Measurements from ENCODE around the gene DCXR. TPM values are rescaled to one million over a fixed set of nuclear protein-coding genes. Genes with fewer than 3 reads are reported as not detected.

Gene DCXR
- total RNA-seq, 8 experiments from 2014 or later, result 55.7 to 94.5 (median 80.7) TPM

DNA sequence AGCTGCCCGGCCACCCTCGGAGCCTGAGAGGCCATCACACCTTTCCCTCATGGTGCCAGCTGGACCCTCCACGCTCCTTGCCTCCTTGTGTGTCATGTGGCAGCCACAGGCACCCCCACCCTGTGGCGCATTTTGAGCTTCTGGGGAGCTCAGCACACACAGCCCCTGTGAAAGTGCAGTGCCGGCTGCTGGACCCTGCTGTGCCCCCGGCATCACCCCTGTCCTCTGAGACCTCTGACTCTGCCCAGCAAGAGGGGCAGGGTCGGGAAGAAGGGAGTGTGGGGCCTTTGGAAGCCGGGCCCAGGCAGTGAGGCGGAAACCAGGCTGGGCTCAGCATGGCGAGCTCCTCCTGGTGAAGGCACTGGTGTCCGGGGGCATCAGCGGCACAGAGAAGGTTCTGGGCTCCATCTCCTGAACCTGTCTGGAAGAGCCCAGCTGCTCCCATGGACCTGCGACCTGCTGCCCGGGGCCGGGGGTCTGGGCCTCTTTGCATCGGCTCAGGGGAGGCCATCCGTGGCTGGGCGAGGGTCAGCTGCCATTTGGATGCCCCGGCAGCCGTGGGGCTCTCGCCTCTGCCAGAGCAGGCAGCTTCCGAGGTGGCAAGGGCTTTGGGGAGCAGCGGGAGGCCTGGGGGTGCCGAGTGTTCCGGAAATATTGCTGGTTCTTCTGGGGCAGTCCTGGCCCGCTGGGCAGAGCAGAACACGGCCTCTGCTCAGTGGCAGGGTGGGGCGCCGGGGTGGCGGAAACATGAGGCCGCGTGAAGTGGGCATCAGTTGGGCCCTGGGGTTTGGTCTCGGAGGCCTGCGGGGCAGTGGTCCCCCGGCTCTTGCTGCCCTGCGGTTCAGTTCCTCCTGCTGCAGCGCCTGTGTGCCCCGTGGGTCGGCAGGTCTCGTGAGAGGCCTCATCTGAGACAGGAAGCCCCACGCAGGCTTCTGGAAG lies 32.7 kb downstream of the DCXR start:
- H3K4me1 ChIP-seq (replicated peaks in 1 of 2), result peaks cover 0 to 22% of the 10 kb centered on the region in 2 donors
- 60 to 100% (median 80%) methylated on average over 1 to 2 of the region's 41 CpGs; no CpG with 5 or more reads in 5 of the 10 experiments for WGBS, 10 experiments
- no peak for ATAC-seq (replicated peaks in 6 of 8)

DNA sequence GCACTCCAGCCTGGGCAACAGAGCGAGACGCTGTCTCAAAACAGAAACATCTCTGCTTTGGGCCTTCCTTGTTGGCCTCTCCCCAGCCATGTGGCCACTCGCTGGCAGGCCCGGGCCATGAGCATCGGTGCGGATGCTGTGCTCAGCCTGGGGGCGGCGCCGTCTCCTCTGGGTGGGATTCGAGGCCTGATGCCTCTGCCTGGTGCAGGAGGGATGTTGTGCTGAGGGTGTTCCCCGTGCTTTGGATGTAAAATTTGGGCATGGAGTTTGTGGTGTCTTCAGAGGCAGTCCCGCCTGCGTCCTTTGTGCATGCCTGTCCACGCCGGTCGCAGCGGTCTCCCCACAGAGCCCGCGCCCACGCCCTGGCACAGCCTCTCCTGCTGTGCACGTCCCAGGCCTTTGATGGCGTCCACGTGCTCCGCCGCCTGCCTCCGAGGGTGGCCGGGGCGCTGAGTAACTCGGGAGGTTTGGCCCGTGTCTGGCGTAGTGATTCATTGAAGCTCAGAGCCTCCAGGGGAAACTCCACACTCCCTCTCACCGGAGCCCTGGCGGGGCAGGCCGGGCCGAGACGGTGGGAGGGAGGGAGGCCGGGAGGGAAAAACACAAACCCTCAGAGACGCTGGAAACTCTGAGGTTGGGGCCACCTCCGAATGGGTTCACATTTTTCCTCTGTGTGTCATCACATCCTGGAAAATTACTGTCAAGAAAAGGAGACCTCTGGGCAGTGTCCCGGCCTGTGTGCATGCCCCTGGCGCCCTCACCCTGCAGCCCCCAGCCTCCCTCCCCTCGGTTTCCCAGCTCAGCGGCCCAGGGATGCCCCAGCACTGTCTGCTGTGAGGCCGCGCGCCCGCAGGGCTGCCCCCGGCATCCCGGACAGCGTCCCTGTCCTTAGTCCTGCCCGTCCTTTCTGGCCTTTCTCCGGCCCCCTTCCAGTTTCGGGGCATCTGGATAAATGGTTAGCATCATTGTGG lies 33.8 kb downstream of the DCXR start:
- H3K4me3 ChIP-seq, result no peak overlapping the region
- ATAC-seq (replicated peaks in 6 of 8), result peak; percentile 78 to 96 (median 87)
- peak overlapping the region in 1 of 2 donors; percentile 37 for H3K27ac ChIP-seq
- in situ Hi-C loops (cut with MboI; ENCODE audit: low pct_unique_long_range_greater_than_20kb in 2 of 9, low sequenced_read_pairs in 9 of 9, unreplicated experiment in 9 of 9), result no loop called here
- peaks cover 0 to 22% of the 10 kb centered on the region in 2 donors for H3K4me1 ChIP-seq (replicated peaks in 1 of 2)
- 10 to 79% (median 60%) methylated on average over 2 to 32 of the region's 53 CpGs; no CpG with 5 or more reads in 5 of the 10 experiments for whole genome bisulfite sequencing, 10 experiments

More for the DNA sequence above, 32.7 kb downstream of the DCXR start:
- no peak overlapping the region for H3K27ac ChIP-seq
- H3K4me3 ChIP-seq, result no peak overlapping the region
- in situ Hi-C loops (cut with MboI; ENCODE audit: low pct_unique_long_range_greater_than_20kb in 2 of 9, low sequenced_read_pairs in 9 of 9, unreplicated experiment in 9 of 9), result no loop called here

DNA sequence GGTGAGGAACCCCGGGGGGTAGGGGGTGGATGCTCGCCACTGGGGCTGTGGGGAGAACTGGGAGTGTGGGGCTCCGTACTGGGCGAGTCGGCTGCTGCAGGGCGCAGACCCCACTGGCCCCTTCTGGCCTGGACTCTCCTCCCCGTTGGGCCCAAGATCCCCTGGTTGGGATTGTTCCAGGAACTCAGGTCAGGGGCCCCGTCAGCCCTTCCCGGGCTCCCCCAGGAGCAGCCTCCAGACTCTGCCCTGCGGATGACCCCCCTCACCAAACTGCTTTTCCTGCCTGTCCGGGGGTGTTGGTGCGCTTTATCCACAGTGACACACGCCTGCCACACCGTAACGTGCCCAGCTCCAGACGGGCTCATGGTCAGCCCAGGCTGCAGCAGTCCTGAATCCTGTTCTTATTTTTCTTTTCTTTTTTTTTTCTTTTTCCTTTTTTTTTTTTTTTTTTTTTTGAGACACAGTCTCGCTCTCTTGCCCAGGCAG lies 35.9 kb downstream of the DCXR start:
- H3K4me1 ChIP-seq (replicated peaks in 1 of 2), result peaks cover 0 to 14% of the 10 kb centered on the region in 2 donors
- H3K27ac ChIP-seq, result no peak overlapping the region
- H3K4me3 ChIP-seq, result no peak overlapping the region
- no peak for ATAC-seq (replicated peaks in 6 of 8)
- WGBS, 10 experiments, result 40 to 100% (median 97%) methylated on average over 1 to 9 of the region's 17 CpGs; no CpG with 5 or more reads in 1 of the 10 experiments
- in situ Hi-C loops (cut with MboI; ENCODE audit: low pct_unique_long_range_greater_than_20kb in 2 of 9, low sequenced_read_pairs in 9 of 9, unreplicated experiment in 9 of 9), result no loop called here

DNA sequence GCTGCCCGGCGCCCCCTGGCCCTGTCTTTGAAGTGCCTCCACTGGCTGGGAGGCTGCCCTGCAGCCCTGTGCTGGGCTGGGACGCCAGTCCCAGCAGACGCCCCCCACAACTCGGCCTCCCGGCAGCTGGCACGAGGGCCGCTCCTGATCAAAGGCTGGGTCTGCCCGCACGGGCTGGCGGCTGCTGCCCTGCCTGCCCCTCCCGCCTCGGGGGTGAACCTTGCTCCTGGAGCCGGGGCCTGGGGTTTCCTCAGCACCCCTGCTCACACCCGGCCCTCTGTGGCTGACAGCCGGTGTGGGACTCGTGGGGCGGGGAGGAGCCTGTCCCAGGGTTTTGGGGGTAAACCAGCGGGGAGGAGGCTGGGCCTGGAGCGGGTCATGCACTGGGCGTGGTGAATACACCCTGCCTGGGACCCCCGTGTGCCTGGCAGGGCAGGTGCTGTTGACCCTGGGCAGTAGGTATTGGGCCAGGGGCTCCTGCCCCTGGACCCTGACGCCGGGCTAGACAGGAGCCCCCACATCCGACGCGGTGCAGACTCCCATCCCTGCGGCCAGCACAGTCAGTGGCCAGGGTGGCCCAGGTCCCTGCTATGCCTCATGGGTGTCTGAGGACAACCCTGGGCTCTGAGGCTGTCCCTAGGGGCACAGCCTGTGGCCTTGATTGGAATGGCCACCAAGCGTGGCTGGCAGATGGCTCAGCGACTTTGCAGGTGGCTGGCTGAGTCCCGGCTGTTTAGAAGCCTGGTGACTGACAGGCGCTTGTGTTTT lies 36.5 kb downstream of the DCXR start:
- no peak overlapping the region for H3K27ac ChIP-seq
- in situ Hi-C loops (cut with MboI; ENCODE audit: low pct_unique_long_range_greater_than_20kb in 2 of 9, low sequenced_read_pairs in 9 of 9, unreplicated experiment in 9 of 9), result no loop called here
- H3K4me3 ChIP-seq, result no peak overlapping the region
- peaks cover 0 to 12% of the 10 kb centered on the region in 2 donors for H3K4me1 ChIP-seq (replicated peaks in 1 of 2)
- WGBS, 10 experiments, result 60 to 80% methylated on average over 1 to 2 of the region's 32 CpGs; no CpG with 5 or more reads in 8 of the 10 experiments
- no peak for ATAC-seq (replicated peaks in 6 of 8)

DNA sequence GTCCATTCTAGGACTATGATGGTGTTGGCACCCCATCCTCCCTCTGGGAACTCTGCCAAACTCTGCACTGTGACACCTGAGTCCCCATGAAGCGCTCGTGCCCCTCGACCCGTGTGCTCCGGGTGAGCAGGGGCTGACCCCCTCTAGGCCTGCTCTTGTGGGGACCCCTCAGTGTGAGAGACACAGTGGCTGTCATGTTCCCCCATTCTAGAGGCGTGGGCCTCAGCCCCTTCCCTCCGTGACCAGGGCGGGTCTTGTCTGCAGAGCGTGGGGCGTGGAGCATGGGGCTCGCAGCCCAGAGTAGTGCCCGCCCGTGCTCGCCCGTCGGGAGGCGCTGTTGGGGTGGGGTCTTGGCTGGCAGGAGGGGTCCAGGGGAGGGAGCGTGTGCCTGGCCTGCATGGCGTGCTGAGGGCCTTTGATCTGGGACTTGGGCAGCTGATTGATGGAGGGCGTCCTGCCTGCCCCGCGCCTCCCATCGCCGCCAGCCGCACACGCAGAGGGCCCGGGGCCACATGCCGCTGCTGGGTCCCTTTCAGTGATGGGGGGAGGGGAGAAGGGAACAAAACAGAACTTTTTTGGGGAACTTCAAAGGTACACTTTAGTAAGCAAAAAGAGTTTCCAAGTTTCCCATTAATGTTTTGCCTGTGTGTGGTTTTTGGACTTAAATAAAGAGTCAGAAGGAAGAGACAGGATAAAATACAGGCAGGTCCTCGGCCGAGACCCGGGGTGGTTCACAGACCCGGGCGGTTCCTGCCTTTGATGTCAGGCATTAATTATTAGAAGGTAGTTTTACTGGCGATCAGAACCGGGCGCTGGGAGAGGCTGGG lies 37.3 kb downstream of the DCXR start:
- 40 to 80% (median 70%) methylated on average over 1 to 6 of the region's 36 CpGs; no CpG with 5 or more reads in 5 of the 10 experiments for WGBS, 10 experiments
- H3K4me3 ChIP-seq, result no peak overlapping the region
- in situ Hi-C loops (cut with MboI; ENCODE audit: low pct_unique_long_range_greater_than_20kb in 2 of 9, low sequenced_read_pairs in 9 of 9, unreplicated experiment in 9 of 9), result no loop called here
- ATAC-seq (replicated peaks in 6 of 8), result no peak
- H3K4me1 ChIP-seq (replicated peaks in 1 of 2), result peaks cover under 1 to 12% of the 10 kb centered on the region in 2 donors
- no peak overlapping the region for H3K27ac ChIP-seq

DNA sequence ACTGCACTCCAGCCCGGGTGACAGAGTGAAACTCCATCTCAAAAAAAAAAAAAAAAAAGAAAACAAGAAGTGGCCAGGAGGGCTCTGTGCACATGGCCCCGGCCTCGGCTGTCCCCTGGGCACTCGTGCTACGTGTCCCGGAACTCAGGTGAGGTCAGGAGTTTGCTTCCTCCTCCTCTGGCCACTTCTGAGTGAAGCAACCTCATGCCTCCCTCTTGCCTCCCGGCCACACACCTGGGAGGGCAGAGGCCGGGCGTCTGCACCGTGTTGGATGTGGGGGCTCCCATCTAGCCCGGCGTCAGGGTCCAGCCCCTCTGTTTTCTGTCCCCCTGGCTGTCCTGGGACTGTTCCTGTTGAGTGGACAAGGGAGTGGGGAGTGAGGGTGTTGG lies 37.9 kb downstream of the DCXR start:
- Histone ChIP-seq H3K4me1 (replicated peaks in 1 of 2) (peaks cover 7 to 12% of the 10 kb centered on the region in 2 donors), H3K4me3 (no peak overlapping the region), H3K27ac (no peak overlapping the region)
- ATAC-seq (replicated peaks in 6 of 8), result no peak
- in situ Hi-C loops (cut with MboI; ENCODE audit: low pct_unique_long_range_greater_than_20kb in 2 of 9, low sequenced_read_pairs in 9 of 9, unreplicated experiment in 9 of 9), result no loop called here
- WGBS, 10 experiments, result 80 to 100% (median 80%) methylated on average over 1 to 6 of the region's 12 CpGs; no CpG with 5 or more reads in 5 of the 10 experiments

DNA sequence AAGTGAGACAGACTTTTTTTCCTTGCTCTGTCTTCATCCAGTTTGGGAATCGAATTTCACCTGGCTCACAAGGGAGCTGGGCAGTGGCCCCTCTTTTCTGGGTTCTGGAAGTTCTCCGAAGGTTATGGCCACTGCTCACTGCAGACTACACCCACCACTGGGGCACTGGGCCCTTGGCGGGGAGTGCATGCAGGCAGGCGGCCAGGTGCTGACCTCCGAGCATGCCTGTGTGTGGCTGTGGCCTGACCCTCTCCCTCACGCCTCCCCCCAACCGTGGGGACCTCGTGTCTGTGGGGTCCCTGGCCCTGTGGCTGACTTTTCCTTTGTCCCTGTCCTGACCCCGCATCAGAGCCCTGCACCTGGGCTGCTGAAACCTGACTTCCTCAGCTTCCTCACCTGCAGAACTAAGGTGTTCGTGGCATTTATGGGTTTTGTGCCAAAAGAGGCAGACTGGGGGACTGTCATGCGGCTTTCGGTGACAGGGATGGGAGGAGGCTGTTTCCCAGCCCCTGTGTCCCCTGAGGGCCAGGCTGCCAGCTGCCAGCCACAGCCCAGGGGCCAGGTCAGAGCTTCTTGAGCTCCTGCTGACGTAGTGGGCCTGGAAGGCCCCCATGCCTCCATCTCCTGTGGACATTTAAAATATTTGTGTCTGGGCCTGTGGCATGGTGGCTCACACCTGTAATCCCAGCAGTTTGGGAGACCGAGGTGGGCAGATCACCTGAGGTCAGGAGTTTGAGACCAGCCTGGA lies 38.6 kb downstream of the DCXR start:
- in situ Hi-C loops (cut with MboI; ENCODE audit: low pct_unique_long_range_greater_than_20kb in 2 of 9, low sequenced_read_pairs in 9 of 9, unreplicated experiment in 9 of 9), result no loop called here
- no peak for ATAC-seq (replicated peaks in 6 of 8)
- H3K27ac ChIP-seq, result no peak overlapping the region
- H3K4me3 ChIP-seq, result no peak overlapping the region
- peaks cover 7 to 8% of the 10 kb centered on the region in 2 donors for H3K4me1 ChIP-seq (replicated peaks in 1 of 2)
- 73 to 100% (median 88%) methylated on average over 1 to 9 of the region's 14 CpGs; no CpG with 5 or more reads in 2 of the 10 experiments for WGBS, 10 experiments

DNA sequence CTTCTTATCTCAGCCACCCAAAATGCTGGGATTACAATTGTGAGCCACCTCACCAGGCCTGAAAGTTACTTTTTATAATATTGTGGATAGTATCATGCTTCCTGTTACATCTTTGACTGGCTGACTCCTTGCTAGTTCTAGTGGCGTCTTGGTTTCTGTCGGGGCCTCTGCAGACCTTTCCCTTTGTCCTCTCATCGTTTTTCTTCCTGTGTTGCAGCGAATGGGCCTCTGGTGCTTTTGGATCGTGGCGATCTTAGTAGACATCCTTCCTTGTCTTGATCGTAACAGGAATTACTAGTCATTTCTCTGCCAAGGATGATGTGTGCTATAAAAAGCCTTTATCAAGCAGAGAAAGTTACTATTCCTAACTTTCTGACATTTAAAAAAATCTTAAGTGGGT lies 39.3 kb downstream of the DCXR start:
- no peak overlapping the region for H3K27ac ChIP-seq
- H3K4me3 ChIP-seq, result no peak overlapping the region
- peaks cover under 1 to 8% of the 10 kb centered on the region in 2 donors for H3K4me1 ChIP-seq (replicated peaks in 1 of 2)
- no peak for ATAC-seq (replicated peaks in 6 of 8)
- in situ Hi-C loops (cut with MboI; ENCODE audit: low pct_unique_long_range_greater_than_20kb in 2 of 9, low sequenced_read_pairs in 9 of 9, unreplicated experiment in 9 of 9), result no loop called here
- 33 to 98% (median 80%) methylated on average over 1 to 7 of the region's 7 CpGs; no CpG with 5 or more reads in 2 of the 10 experiments for WGBS, 10 experiments

DNA sequence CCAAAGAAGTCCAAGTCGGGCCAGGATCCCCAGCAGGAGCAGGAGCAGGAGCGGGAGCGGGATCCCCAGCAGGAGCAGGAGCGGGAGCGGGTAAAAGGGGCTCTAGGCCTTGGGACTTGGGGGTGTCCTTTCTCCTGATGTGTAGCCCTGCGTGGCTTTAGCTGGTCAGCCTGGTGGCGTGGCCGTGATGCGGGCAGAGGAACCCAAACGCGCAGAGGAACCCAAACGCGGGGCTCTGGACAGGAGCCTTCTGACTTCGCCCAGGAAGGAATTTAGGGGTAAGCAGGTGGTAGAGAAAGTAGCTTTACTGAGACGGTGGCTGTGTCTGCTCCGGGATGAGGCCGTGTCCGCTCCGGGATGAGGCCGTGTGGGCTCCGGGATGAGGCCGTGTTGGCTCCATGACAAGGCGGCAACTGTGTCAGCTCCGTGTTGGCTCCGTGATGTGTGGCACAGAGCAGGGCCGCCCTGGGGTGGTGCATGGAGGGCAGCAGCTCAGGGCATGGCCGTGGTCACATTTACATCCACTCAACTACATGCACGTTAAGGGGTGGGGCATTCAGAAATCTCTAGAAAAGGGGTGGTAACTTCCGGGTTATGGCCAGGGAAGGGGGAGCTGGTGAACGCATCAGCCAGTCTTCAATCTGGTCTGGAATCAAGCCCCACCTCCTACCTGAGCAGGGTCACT lies 40.6 kb downstream of the DCXR start:
- 61 to 100% (median 92%) methylated on average over 1 to 16 of the region's 30 CpGs; no CpG with 5 or more reads in 3 of the 10 experiments for WGBS, 10 experiments
- Histone ChIP-seq H3K27ac (no peak overlapping the region), H3K4me3 (no peak overlapping the region), H3K4me1 (replicated peaks in 1 of 2) (peaks cover 11 to 19% of the 10 kb centered on the region in 2 donors)
- in situ Hi-C loops (cut with MboI; ENCODE audit: low pct_unique_long_range_greater_than_20kb in 2 of 9, low sequenced_read_pairs in 9 of 9, unreplicated experiment in 9 of 9), result no loop called here
- ATAC-seq (replicated peaks in 6 of 8), result peak in 1 of 8 experiments; percentile 20

DNA sequence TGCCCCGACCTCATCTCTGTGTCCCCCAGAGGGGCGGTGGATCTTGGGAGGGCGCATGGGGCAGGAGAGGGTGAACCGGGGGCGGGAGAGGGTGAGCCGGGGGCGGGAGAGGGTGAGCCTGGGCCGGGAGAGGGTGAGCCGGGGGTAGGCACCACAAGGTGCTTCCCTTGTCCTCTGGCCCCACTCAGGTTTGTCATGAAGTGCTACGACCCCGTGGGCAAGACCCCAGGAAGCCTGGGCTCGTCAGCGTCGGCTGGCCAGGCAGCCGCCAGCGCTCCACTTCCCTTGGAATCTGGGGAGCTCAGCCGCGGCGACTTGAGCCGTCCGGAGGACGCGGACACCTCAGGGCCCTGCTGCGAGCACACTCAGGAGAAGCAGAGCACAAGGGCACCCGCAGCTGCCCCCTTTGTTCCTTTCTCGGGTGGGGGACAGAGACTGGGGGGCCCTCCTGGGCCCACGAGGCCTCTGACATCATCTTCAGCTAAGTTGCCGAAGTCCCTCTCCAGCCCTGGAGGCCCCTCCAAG lies 41.2 kb downstream of the DCXR start:
- H3K27ac ChIP-seq, result no peak overlapping the region
- in situ Hi-C loops (cut with MboI; ENCODE audit: low pct_unique_long_range_greater_than_20kb in 2 of 9, low sequenced_read_pairs in 9 of 9, unreplicated experiment in 9 of 9), result no loop called here
- no peak overlapping the region for H3K4me3 ChIP-seq
- no peak for ATAC-seq (replicated peaks in 6 of 8)
- peaks cover 17 to 25% of the 10 kb centered on the region in 2 donors for H3K4me1 ChIP-seq (replicated peaks in 1 of 2)
- 93 to 100% methylated on average over 1 to 3 of the region's 28 CpGs; no CpG with 5 or more reads in 8 of the 10 experiments for WGBS, 10 experiments
